ENCODE results near the gene TDRD10.

- TF ChIP-seq CTCF (IDR thresholded peaks at IDR 0.05), result no peak
- no peak for TF ChIP-seq TP53 (CRISPR knock-in tag; IDR thresholded peaks at IDR 0.05)
- no peak for TF ChIP-seq JUN (IDR thresholded peaks at IDR 0.05)
- no peak for TF ChIP-seq USF2 (IDR thresholded peaks at IDR 0.05)
- no peak for TF ChIP-seq ZFP36 (IDR thresholded peaks at IDR 0.05; ENCODE audit: borderline replicate concordance, partially characterized antibody)
- no peak for TF ChIP-seq ZSCAN20 (CRISPR knock-in tag; IDR thresholded peaks at IDR 0.05)
- no peak for TF ChIP-seq BHLHE40 (IDR thresholded peaks at IDR 0.05; ENCODE audit: low read depth, low read length)
Measured at GRCh38 chr1:154488922-154489321, 13.1 kb upstream of the TDRD10 start.

Data from A549 (cell line).